Measurements from ENCODE around the gene KMT2B. TPM values are rescaled to one million over a fixed set of nuclear protein-coding genes. Genes with fewer than 3 reads are reported as not detected.
A peak's percentile ranks its signal among the peaks of the same experiment; 100 is the strongest.
"Not testable (repeated sequence)": the region's sequence is repeated elsewhere in the genome, so short reads cannot be mapped to it uniquely, and the experiment has no call there.

Gene KMT2B
- 9.8 and 10.8 TPM in 2 replicates for total RNA-seq (2014; rRNA removed)
- 11.7 TPM for polyA plus RNA-seq (2012)

DNA sequence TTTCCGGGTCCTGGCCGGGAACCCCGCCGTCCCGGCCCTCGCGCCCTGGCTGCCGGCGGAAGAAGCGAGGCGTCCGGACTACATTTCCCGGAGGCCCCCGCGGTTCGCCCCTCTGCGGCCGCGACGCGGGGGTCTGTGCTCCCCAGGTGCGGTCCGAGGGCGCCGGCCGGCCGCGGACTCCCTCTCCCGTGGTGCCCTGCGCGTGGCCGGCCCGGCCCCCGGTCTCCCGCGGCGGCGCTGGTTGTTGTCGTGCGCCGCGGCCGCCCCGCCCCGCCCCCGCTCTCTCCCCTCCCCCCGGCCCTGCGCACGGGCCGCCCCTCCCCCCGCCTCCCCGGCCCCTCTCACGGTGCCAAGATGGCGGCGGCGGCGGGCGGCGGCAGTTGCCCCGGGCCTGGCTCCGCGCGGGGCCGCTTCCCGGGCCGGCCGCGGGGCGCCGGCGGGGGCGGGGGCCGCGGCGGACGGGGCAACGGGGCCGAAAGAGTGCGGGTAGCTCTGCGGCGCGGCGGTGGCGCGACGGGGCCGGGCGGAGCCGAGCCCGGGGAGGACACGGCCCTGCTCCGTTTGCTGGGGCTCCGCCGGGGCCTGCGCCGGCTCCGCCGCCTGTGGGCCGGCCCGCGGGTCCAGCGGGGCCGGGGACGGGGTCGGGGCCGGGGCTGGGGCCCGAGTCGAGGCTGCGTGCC, at the start of gene KMT2B:
Gene KMT2B (plus strand): TSS at position 339 of the 680 bp plus-strand sequence. CDS start 16 bp downstream, at position 355.
- peak; percentile 93 for DNase-seq (ENCODE audit: low read depth)

GRCh38 chr19:35669566-35669965, 48.2 kb upstream of the KMT2B start:
- no peak for DNase-seq (ENCODE audit: low read depth)

DNA sequence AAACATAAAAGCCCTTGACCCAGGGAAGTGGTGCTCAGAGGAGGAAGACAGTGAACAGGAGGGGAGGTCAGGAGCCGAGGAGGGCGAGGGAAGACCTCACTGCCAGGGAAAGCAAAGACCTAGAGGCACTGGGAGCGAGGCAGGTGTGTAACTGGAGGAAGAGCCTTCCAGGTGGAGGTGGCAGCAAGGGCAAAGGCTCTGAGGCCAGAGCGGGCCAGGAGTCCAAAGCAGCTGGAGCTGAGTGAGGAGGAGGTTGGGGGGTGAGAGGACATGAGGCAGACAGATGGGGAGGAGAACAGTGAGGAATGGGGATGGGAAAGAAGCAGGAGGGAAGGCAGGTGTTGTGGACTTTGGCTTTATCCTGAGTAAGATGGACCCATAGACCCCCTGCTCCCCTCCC, 47.8 kb upstream of the KMT2B start:
- no peak for DNase-seq (ENCODE audit: low read depth)

GRCh38 chr19:35670686-35671085, 47.1 kb upstream of the KMT2B start:
- no peak for DNase-seq (ENCODE audit: low read depth)

- DNase-seq (ENCODE audit: low read depth) = no peak
Observed at GRCh38 chr19:35671818-35672217, 46.0 kb upstream of the KMT2B start.

GRCh38 chr19:35673121-35673804, 44.5 kb upstream of the KMT2B start:
- DNase-seq (ENCODE audit: low read depth) = peak; percentile 46

DNA sequence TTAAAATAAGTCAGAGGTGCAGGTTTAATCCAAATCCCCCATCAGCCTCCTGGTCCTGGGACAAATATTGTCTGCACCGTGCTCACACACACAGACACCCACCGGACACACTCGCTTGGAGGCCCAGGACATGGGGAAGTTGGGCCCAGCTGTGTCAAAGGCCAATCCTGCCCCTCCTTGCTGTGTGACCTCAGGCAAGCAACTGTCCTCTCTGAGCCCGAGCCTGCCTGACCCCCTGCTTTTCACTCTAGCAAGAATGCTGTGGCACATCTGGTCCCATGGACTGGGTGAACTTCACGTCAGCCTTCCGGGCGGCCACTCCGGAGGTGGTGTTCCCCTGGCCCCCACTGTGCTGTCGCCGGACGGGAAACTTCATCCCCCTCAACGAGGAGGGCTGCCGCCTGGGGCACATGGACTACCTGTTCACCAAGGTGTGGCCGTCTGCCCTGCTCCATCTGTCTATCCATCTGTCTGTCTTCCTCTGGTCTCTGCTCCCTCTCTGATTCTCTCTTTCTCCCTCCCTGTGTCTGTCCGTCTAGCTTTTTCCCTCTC, 42.1 kb upstream of the KMT2B start:
- no peak for DNase-seq (ENCODE audit: low read depth)

DNA sequence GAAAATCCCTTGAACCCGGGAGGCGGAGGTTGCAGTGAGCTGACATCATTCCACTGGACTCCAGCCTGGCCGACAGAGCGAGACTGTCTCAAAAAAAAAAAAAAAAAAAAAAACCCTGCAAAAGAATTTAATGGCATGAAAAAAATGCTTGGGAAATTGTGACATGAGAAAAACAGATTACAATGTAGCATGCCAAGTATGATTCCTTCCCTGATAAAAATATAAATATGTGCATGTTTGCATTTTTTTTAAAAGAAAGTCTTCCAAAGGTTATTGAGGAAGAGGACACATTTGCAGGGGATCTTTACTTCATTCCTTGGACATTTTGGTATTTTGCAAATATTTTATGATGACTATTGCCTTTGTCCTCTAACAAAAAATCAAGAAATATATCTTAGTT, 28.0 kb upstream of the KMT2B start:
- no peak for DNase-seq (ENCODE audit: low read depth)

GRCh38 chr19:35691106-35691505, 26.7 kb upstream of the KMT2B start:
- DNase-seq (ENCODE audit: low read depth) = not testable (repeated sequence)

DNA sequence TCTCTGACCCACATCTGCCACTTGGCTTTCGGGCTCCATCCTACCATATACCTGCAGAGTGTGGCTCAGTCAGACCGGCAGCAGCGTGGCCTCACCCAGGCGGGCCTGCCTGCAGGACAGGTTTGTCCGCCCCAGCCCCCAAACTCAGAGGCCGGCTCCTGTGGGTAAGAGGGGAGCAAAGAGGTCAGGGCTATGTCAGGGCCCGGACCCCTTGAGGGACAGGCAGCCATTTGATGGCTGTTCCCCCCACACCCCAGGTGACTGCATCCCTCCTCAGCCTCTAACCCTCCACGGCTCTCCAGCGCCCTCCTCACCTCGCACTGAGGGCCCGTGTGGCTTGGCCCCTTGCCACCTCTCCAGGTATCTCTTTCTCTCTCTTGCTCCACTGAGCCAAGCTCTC, 25.8 kb upstream of the KMT2B start:
- DNase-seq (ENCODE audit: low read depth) = no peak

GRCh38 chr19:35693422-35693821, 24.4 kb upstream of the KMT2B start:
- no peak for DNase-seq (ENCODE audit: low read depth)

- DNase-seq (ENCODE audit: low read depth) = peak; percentile 83
Observed at GRCh38 chr19:35693835-35694599, 23.8 kb upstream of the KMT2B start.

- no peak for DNase-seq (ENCODE audit: low read depth)
Observed at GRCh38 chr19:35695895-35696422, 21.8 kb upstream of the KMT2B start.

DNA sequence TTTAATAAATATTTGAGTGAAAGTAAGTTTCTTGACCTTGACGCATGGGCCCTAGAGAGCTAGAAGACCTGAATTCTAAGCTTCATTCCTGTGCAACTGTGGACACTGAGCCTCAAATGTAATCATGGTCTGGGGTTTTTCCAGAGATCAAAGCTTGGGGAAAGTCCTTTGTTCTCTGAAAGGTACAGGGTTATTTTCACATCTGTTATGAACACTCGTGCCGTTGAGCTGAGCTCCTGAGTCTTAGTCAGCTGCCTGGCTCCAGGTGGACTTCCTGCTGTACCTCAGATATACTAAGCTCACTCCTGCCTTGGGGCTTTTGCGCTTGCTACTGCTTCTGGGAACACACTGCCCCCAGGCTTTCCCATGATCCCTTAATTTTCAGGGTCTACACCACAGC, 21.0 kb upstream of the KMT2B start:
- DNase-seq (ENCODE audit: low read depth) = no peak

DNA sequence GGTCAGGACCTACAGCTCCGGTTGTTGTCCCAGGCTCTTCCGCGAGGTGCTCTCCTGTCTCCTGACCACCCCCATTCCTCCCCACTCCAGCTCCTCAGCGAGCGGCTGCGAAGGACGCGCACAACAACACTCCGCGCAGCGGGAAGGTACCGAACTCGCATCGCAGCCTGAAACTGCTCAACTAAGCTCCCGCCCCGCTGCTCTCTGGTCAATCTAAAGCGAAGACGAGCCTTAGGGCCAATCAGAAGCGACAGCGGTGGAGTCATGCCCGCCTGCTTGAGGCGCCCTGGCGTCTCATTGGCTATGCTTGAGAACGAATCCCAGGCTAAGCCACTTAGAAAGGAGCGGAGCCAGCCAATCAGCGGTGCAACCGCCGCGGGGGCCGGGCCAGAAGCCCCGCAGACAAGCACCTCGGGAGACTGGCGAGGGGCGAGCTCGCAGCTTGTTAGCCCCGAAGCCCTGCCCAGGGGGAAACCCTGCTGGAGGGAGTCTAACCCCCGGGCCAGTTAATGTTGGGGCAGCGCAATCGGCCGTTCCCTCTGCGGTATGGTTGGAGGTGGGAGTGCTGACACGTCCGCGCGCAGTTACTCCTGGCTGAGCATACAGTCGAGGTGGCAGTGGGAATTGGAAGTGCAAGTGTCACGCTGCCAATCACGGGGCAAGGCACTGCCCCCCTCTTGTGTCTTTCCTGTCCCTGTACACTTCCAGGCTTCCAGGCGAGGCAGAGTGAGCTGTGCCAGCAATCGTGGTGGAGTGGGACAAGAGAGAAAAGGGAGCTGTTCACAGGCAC, 15.4 kb upstream of the KMT2B start:
- peak; percentile 95 for DNase-seq (ENCODE audit: low read depth)

DNA sequence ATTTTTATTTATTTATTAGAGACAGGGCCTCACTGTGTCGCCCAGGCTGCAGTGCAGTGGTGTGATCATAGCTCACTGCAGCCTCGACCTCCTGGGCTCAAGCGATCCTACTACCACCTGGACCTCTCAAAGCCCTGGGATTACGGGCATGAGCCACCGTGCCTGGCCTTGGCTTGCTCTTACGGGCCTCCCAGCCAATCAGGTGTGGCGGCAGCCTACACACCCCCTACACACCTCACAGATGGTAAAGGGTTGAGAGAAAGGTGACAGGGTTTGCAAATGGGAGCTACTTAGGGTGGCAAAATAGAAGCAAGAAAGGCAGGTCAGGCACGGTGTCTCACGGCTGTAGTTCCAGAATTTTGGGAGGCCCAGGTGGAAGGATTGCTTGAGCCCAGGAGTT, 14.5 kb upstream of the KMT2B start:
- no peak for DNase-seq (ENCODE audit: low read depth)

DNA sequence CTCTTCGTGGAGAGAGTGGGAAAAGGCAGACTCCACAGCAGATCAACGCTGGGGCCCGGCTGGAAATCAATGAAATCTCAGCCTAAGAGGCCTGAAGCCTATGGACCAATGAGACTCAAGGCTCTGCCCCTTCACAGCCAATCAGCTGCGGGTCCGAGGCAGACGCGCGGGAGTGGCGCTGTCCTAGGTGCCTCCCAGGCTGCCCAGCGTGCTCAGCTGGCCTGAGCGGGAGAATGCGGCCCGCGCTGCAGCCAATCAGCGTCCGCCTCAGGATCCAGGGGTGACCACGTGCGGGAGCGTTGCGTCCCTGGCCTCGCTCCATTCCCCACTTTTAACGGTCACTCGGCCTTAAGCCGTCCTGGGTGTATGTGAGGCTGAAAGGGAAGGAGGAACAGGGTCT, 13.6 kb upstream of the KMT2B start, which contains the start of gene ZBTB32:
Gene ZBTB32 (plus strand): TSS at position 341 of the 400 bp plus-strand sequence. CDS start 10,069 bp downstream, outside the sequence.
- peak; percentile 40 for DNase-seq (ENCODE audit: low read depth)

DNA sequence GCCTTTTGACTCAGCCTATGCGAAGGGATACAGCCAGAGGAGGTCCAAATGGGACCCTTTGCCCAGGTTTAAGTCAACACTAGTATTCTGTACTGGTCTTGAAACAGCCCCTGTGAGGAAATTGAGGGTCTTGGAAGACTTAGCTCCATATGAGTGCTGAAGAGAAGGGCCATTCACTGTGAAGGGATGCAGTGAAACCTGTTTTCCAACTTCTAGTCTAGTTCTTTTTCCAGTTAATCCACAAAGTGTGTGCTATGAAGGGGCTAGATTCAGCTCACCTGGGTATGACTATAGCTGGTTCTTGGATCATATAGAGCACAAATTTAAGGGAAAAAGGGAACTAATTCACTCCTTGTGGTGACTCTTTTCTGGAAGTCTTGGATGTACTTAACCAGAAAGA, 9.4 kb upstream of the KMT2B start:
- DNase-seq (ENCODE audit: low read depth) = no peak

GRCh38 chr19:35710784-35711723, 6.7 kb upstream of the KMT2B start:
- DNase-seq (ENCODE audit: low read depth) = no peak

Measured in LHCN-M2 (cell line).